K562 (cell line): Measurements from ENCODE around the gene NRG2.

Source experiments
- CTCF ChIP-seq, 3 experiments: IDR thresholded peaks in 2 of 3; conservative IDR thresholded peaks in 1 of 3; 2 replicates each; pipeline ENCODE4 v1.5.1; 2011 to 2012; ENCODE audit warnings: low read length in 3 of 3, mild to moderate bottlenecking in 3 of 3, control low read depth in 2 of 3, improper control_type of control experiment in 1 of 3, inconsistent platforms in 1 of 3, low read depth in 1 of 3, mixed read lengths in 1 of 3, moderate library complexity in 1 of 3; ENCODE audit not compliant: insufficient read depth in 2 of 3
- ESRRA ChIP-seq: fragments of 450-650 bp; IDR thresholded peaks from 2 replicates; pipeline ENCODE4 v1.6.1; 2014; ENCODE audit warnings: low read depth, mild to moderate bottlenecking, moderate library complexity, borderline replicate concordance
- NCOA1 ChIP-seq: fragments of 450-650 bp; IDR thresholded peaks from 2 replicates; pipeline ENCODE4 v1.6.1; 2016; ENCODE audit warnings: low read depth
- NRF1 ChIP-seq, 2 experiments: fragments of 450-650 bp; IDR thresholded peaks in 1 of 2; conservative IDR thresholded peaks in 1 of 2; 2 replicates each; pipeline ENCODE4 v1.6.1; 2014; ENCODE audit warnings: mild to moderate bottlenecking in 2 of 2
- POLR2AphosphoS2 ChIP-seq: IDR thresholded peaks from 2 replicates; pipeline ENCODE4 v1.6.1; 2012; ENCODE audit warnings: low read length, improper control_type of control experiment
- ZBTB33 ChIP-seq: sonication (generic); formaldehyde crosslinking; IDR thresholded peaks from 2 replicates; pipeline ENCODE4 v1.8.1; 2023; ENCODE audit warnings: mild to moderate bottlenecking, missing genetic modification reagents
- ZFP91 ChIP-seq: sonication (generic); formaldehyde crosslinking; IDR thresholded peaks from 2 replicates; pipeline ENCODE4 v1.8.0; 2022; ENCODE audit warnings: mild to moderate bottlenecking, missing genetic modification reagents

DNA sequence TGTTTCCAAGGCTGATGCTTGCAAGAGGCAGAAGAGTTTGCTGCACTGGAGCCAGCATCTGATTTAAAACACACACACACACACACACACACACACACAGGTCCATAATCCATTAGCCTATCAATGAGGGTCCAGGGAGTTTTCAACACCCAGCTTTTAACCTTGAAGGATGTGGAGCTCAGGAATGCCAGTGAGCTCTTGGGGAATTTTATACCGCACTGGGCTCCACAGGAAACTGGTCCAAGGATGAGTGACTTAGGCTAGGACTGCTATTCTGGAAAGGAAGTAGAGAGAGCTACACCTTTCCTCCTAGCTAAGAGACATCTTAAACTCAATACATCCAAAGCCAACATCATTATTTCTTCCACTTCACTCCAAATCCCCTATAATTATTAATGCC, 942 bp upstream of the NRG2 start:
- TF ChIP-seq CTCF (IDR thresholded peaks at IDR 0.05 in 2 of 3, conservative IDR thresholded peaks at IDR 0.05 in 1 of 3; ENCODE audit: insufficient read depth in 2 of 3, low read depth in 1 of 3, low read length in 3 of 3) (no peak), NCOA1 (no peak), ZFP91 (CRISPR knock-in tag) (no peak), NRF1 (conservative IDR thresholded peaks at IDR 0.05 in 1 of 2, IDR thresholded peaks at IDR 0.05 in 1 of 2) (no peak), ESRRA (no peak), POLR2AphosphoS2 (no peak), ZBTB33 (CRISPR knock-in tag) (no peak)
